Keratinocyte (primary cell): ENCODE data around the gene CETN1. TPM values are rescaled to one million over a fixed set of nuclear protein-coding genes. Genes with fewer than 3 reads are reported as not detected.

Source experiments
- DNase-seq: peaks from one replicate; pipeline ENCODE4 v3.0.0-alpha.2; 2011; ENCODE audit warnings: low read depth, missing footprints, low spot score
- FAIRE-seq: peaks from 2 replicates; lab custom pipeline; 2011; peaks lifted over from hg19 to GRCh38; lab: Jason Lieb, UNC
- H2AFZ ChIP-seq: 2 replicates; pipeline ENCODE4 v1.6.0; 2012; ENCODE audit warnings: low read length, control low read depth, inconsistent platforms; ENCODE audit not compliant: control insufficient read depth
- H3K27ac ChIP-seq: 2 replicates; pipeline ENCODE4 v1.5.1; 2011; ENCODE audit warnings: low read length; ENCODE audit not compliant: control insufficient read depth, insufficient read depth
- H3K27me3 ChIP-seq: 3 replicates; pipeline ENCODE4 v1.6.0; 2011; ENCODE audit warnings: low read length; ENCODE audit not compliant: control insufficient read depth, insufficient read depth; ENCODE audit errors: extremely low read depth
- H3K36me3 ChIP-seq, 2 experiments: 2 replicates in 1 of 2; 3 replicates in 1 of 2; pipeline ENCODE4 v1.5.1; 2011; ENCODE audit warnings: low read length in 2 of 2, mild to moderate bottlenecking in 1 of 2; ENCODE audit not compliant: control insufficient read depth in 2 of 2, insufficient read depth in 2 of 2; ENCODE audit errors: extremely low read depth in 1 of 2
- H3K4me1 ChIP-seq: 3 replicates; pipeline ENCODE4 v1.5.1; 2011; ENCODE audit warnings: low read length; ENCODE audit not compliant: control insufficient read depth, insufficient read depth; ENCODE audit errors: extremely low read depth
- H3K4me2 ChIP-seq: 3 replicates; pipeline ENCODE4 v1.6.0; 2011; ENCODE audit warnings: low read depth, low read length; ENCODE audit not compliant: control insufficient read depth, insufficient read depth; ENCODE audit errors: extremely low read depth
- H3K4me3 ChIP-seq, 3 experiments: fragments of 200-600 bp in 1 of 3; sonication (generic) in 1 of 3; 2 replicates in 2 of 3; 3 replicates in 1 of 3; pipeline ENCODE4 v1.5.1; 2011 to 2016; ENCODE audit warnings: low read length in 3 of 3, mild to moderate bottlenecking in 3 of 3, control low read depth in 2 of 3, inconsistent platforms in 1 of 3, low read depth in 1 of 3, mixed read lengths in 1 of 3, mixed run types in 1 of 3, moderate library complexity in 1 of 3; ENCODE audit not compliant: control insufficient read depth in 2 of 3, insufficient read depth in 2 of 3; ENCODE audit errors: extremely low read depth in 1 of 3
- H3K79me2 ChIP-seq: 2 replicates; pipeline ENCODE4 v1.6.0; 2012; ENCODE audit warnings: low read length; ENCODE audit not compliant: control insufficient read depth, insufficient read depth
- H3K9ac ChIP-seq: 3 replicates; pipeline ENCODE4 v1.6.0; 2011; ENCODE audit warnings: low read length; ENCODE audit not compliant: control insufficient read depth, insufficient read depth; ENCODE audit errors: extremely low read depth
- H3K9me1 ChIP-seq: 3 replicates; pipeline ENCODE4 v1.6.0; 2011; ENCODE audit warnings: low read length; ENCODE audit not compliant: control insufficient read depth, insufficient read depth; ENCODE audit errors: extremely low read depth
- H3K9me3 ChIP-seq: 2 replicates; pipeline ENCODE4 v1.5.1; 2012; ENCODE audit warnings: low read depth, low read length; ENCODE audit not compliant: control insufficient read depth
- H4K20me1 ChIP-seq: 3 replicates; pipeline ENCODE4 v1.6.0; 2011; ENCODE audit warnings: low read length; ENCODE audit not compliant: control insufficient read depth, insufficient read depth; ENCODE audit errors: extremely low read depth
- CTCF ChIP-seq, 3 experiments: IDR thresholded peaks in 1 of 3; conservative IDR thresholded peaks in 1 of 3; optimal IDR thresholded peaks in 1 of 3; 2 replicates in 2 of 3; 3 replicates in 1 of 3; pipeline versions ENCODE3 to v1.5.1; 2011; ENCODE audit warnings: low read length in 3 of 3, mild to moderate bottlenecking in 3 of 3, moderate library complexity in 2 of 3, control low read depth in 1 of 3, inconsistent platforms in 1 of 3; ENCODE audit not compliant: insufficient read depth in 2 of 3; ENCODE audit errors: extremely low read depth in 1 of 3
- EZH2 ChIP-seq: IDR thresholded peaks from one replicate; pipeline ENCODE4 v1.6.1; 2012; ENCODE audit warnings: inconsistent platforms, mild to moderate bottlenecking, low read length, moderate library complexity
- dilution Hi-C: fragments of 300-500 bp; cut with MboI; formaldehyde crosslinking; loops from one replicate; pipeline ENCODE4 v1.7.0; 2020; ENCODE audit warnings: low sequenced_read_pairs; ENCODE audit not compliant: extremely low pct_ligation_motif_present
- polyA plus RNA-seq, 5 experiments: library from polyadenylated mRNA; depleted of rRNA in 3 of 5; stranded (reverse) in 3 of 5; stranded (forward) in 1 of 5; unstranded in 1 of 5; fragments of >200 nt; gene quantifications; 1 replicate in 1 of 5; 2 replicates in 3 of 5; 3 replicates in 1 of 5; pipeline versions ENCODE4 v1.2.1 to v1.2.3, GENCODE V29; 2011 to 2012; ENCODE audit warnings: missing spikeins in 2 of 5, low read depth in 1 of 5, low replicate concordance in 1 of 5

The CETN1 gene
- polyA plus RNA-seq, 1 donor (not counting 4 experiments of a cell fraction or from before 2014, with no cell fraction given): not detected

- H3K9me3 ChIP-seq: no peaks in the 10 kb centered on the region
- H3K4me3 ChIP-seq: no peak overlapping the region
- FAIRE-seq: no peak
- H3K27me3 ChIP-seq: no peaks in the 10 kb centered on the region
- DNase-seq: no peak
- no peak overlapping the region for H3K4me2 ChIP-seq
- H3K36me3 ChIP-seq: no peaks in the 10 kb centered on the region
- dilution Hi-C loops: no loop called here
- no peaks in the 10 kb centered on the region for H4K20me1 ChIP-seq
- H3K4me1 ChIP-seq: no peaks in the 10 kb centered on the region
- H3K79me2 ChIP-seq: no peaks in the 10 kb centered on the region
- H2AFZ ChIP-seq: no peak overlapping the region
- TF ChIP-seq EZH2 (no peak), CTCF (optimal IDR thresholded peaks at IDR 0.05 in 1 of 3, IDR thresholded peaks at IDR 0.05 in 1 of 3, conservative IDR thresholded peaks at IDR 0.05 in 1 of 3; ENCODE audit: extremely low read depth in 1 of 3, insufficient read depth in 2 of 3, low read length in 3 of 3) (no peak)
- no peak overlapping the region for H3K9ac ChIP-seq
- H3K27ac ChIP-seq: no peak overlapping the region
- no peaks in the 10 kb centered on the region for H3K9me1 ChIP-seq
These were observed 36.6 kb upstream of the CETN1 start for GRCh38 chr18:543447-544078.

- Histone ChIP-seq H3K9me3 (no peaks in the 10 kb centered on the region), H3K9ac (no peak overlapping the region), H3K9me1 (no peaks in the 10 kb centered on the region), H3K79me2 (no peaks in the 10 kb centered on the region), H3K27me3 (no peaks in the 10 kb centered on the region), H3K36me3 (no peaks in the 10 kb centered on the region), H4K20me1 (no peaks in the 10 kb centered on the region), H2AFZ (no peak overlapping the region), H3K4me3 (no peak overlapping the region), H3K4me2 (no peak overlapping the region), H3K4me1 (no peaks in the 10 kb centered on the region), H3K27ac (no peak overlapping the region)
- no peak for DNase-seq
- TF ChIP-seq EZH2: no peak
- TF ChIP-seq CTCF (optimal IDR thresholded peaks at IDR 0.05 in 1 of 3, IDR thresholded peaks at IDR 0.05 in 1 of 3, conservative IDR thresholded peaks at IDR 0.05 in 1 of 3; ENCODE audit: extremely low read depth in 1 of 3, insufficient read depth in 2 of 3, low read length in 3 of 3): no peak
- no peak for FAIRE-seq
- dilution Hi-C loops: no loop called here
These were observed 30.2 kb upstream of the CETN1 start for GRCh38 chr18:549967-550366.
